T-helper 2 cell (primary cell): ENCODE results near the gene OR12D1.

Experiments
- DNase-seq, 5 experiments: peaks; one replicate each; pipeline versions ENCODE4 v3.0.0 to v3.0.0-alpha.2; 2012 to 2022

The OR12D1 gene

DNA sequence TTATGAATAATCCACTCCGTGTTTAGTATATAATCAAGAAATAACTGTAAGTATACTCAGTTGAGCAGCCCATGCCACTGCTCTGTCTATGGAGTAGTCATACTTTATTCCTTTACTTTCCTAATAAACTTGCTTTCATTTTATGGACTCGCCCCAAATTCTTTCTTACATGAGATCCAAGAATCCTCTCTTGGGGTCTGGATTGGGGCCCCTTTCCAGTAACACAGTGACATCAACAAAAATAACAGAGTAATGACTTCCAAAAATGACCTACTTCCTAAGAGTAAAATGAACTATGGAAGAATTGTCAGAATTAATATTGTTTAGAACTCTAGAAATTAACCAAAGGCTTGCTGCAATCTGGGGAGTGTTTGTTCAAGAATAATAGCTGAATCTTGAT lies 51.1 kb downstream of the OR12D1 start:
- DNase-seq = no peak

- no peak for DNase-seq
Observed at GRCh38 chr6:29466241-29466640, 51.5 kb downstream of the OR12D1 start.
